Smooth muscle cell (in vitro differentiated cells): ENCODE data around the gene FBLN1. TPM values are rescaled to one million over a fixed set of nuclear protein-coding genes. Genes with fewer than 3 reads are reported as not detected.
A peak's percentile ranks its signal among the peaks of the same experiment; 100 is the strongest.

Experiments used
- DNase-seq: peaks from one replicate; lab custom pipeline; 2025; ENCODE audit not compliant: unreplicated experiment; lab: John Stamatoyannopoulos, UW
- H2AFZ ChIP-seq: fragments of 200-600 bp; sonication (generic); 2 replicates; pipeline ENCODE4 v1.6.0; 2016; ENCODE audit warnings: antibody characterized with exemption, low read depth, mild to moderate bottlenecking
- H3F3A ChIP-seq: fragments of 200-600 bp; sonication (generic); 2 replicates; pipeline ENCODE4 v1.6.0; 2017; ENCODE audit warnings: antibody characterized with exemption, low read depth
- H3K27ac ChIP-seq: fragments of 200-600 bp; sonication (generic); 2 replicates; pipeline ENCODE4 v1.5.1; 2016; ENCODE audit warnings: low read depth, mild to moderate bottlenecking
- H3K27me3 ChIP-seq: fragments of 200-600 bp; sonication (generic); 2 replicates; pipeline ENCODE4 v1.6.1; 2016; ENCODE audit warnings: low read depth, mild to moderate bottlenecking
- H3K36me3 ChIP-seq: fragments of 200-600 bp; sonication (generic); 2 replicates; pipeline ENCODE4 v1.5.1; 2016; ENCODE audit warnings: low read depth
- H3K4me1 ChIP-seq: fragments of 200-600 bp; sonication (generic); 2 replicates; pipeline ENCODE4 v1.5.1; 2016; ENCODE audit warnings: low read depth
- H3K4me2 ChIP-seq: fragments of 200-600 bp; sonication (generic); 2 replicates; pipeline ENCODE4 v1.6.0; 2016; ENCODE audit warnings: mild to moderate bottlenecking
- H3K4me3 ChIP-seq: fragments of 200-600 bp; sonication (generic); 2 replicates; pipeline ENCODE4 v1.5.1; 2016; ENCODE audit warnings: mild to moderate bottlenecking
- H3K79me2 ChIP-seq: fragments of 200-600 bp; sonication (generic); 2 replicates; pipeline ENCODE4 v1.6.0; 2016; ENCODE audit warnings: low read depth, mild to moderate bottlenecking
- H3K9ac ChIP-seq: fragments of 200-600 bp; sonication (generic); 2 replicates; pipeline ENCODE4 v1.6.0; 2016; ENCODE audit warnings: low read depth
- H3K9me3 ChIP-seq: fragments of 200-600 bp; sonication (generic); replicated peaks from 2 replicates; pipeline ENCODE4 v1.5.1; 2016; ENCODE audit warnings: low read depth
- H4K20me1 ChIP-seq: fragments of 200-600 bp; sonication (generic); 2 replicates; pipeline ENCODE4 v1.6.0; 2016; ENCODE audit warnings: low read depth
- WGBS: methylation state at CpG from one replicate; pipeline ENCODE4 v1.1.7; 2016; ENCODE audit warnings: low lambda C conversion rate; 5-methylcytosine and 5-hydroxymethylcytosine counted together
- polyA plus RNA-seq: library from polyadenylated mRNA; unstranded; fragments of >200 nt; fragmentation: Nextera tagmentation; extraction: Ambion mirVana; gene quantifications from 2 replicates; pipeline ENCODE4 v1.2.1, GENCODE V29; 2016
- total RNA-seq: library from RNA; depleted of rRNA; stranded (reverse); fragments of >200 nt; gene quantifications from 2 replicates; pipeline ENCODE4 v1.2.3, GENCODE V29; 2014
- TF ChIP-seq, protein P1 (sequence below): fragments of 200-600 bp; sonication (generic); IDR thresholded peaks from 2 replicates; pipeline ENCODE4 v1.5.1; 2017; ENCODE audit warnings: borderline replicate concordance, mild to moderate bottlenecking, antibody characterized with exemption; ENCODE audit not compliant: insufficient read depth, poor library complexity, severe bottlenecking

The FBLN1 gene
- total and polyA plus RNA-seq, 2 experiments from 2014 or later = 90.9 to 296 TPM

DNA sequence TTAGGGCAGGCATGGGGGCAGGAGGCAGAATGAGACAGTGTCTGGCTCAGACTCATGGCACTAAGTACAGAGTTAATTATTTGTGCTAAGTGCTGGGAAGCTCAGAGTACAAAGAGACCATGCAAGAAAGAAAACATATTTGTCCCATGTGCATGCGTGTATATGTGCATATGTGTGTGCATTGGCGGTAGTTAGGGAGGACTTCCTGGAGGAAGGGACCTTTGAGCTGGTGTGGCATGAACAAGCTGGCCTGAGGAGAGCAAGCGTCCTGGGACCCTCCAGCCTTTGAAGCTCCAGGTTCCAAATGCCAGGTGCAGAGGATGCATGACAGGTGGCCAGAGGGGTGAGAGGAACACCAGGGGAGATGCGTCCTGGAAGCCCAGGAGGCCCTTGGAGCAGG is 6.1 kb downstream of the FBLN1 start:
- H3K4me2 ChIP-seq = no peak overlapping the region
- H3K79me2 ChIP-seq = peaks cover 76% of the 10 kb centered on the region
- peaks cover 14% of the 10 kb centered on the region for H4K20me1 ChIP-seq
- H3K27ac ChIP-seq = no peak overlapping the region
- H3K9me3 ChIP-seq = no peaks in the 10 kb centered on the region
- TF ChIP-seq, protein P1, sequence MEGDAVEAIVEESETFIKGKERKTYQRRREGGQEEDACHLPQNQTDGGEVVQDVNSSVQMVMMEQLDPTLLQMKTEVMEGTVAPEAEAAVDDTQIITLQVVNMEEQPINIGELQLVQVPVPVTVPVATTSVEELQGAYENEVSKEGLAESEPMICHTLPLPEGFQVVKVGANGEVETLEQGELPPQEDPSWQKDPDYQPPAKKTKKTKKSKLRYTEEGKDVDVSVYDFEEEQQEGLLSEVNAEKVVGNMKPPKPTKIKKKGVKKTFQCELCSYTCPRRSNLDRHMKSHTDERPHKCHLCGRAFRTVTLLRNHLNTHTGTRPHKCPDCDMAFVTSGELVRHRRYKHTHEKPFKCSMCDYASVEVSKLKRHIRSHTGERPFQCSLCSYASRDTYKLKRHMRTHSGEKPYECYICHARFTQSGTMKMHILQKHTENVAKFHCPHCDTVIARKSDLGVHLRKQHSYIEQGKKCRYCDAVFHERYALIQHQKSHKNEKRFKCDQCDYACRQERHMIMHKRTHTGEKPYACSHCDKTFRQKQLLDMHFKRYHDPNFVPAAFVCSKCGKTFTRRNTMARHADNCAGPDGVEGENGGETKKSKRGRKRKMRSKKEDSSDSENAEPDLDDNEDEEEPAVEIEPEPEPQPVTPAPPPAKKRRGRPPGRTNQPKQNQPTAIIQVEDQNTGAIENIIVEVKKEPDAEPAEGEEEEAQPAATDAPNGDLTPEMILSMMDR = no peak
- no peak overlapping the region for H3K9ac ChIP-seq
- H3K27me3 ChIP-seq = no peaks in the 10 kb centered on the region
- peaks cover 43% of the 10 kb centered on the region for H3F3A ChIP-seq
- DNase-seq = no peak
- peaks cover 56% of the 10 kb centered on the region for H3K4me1 ChIP-seq
- H3K36me3 ChIP-seq = no peaks in the 10 kb centered on the region
- H2AFZ ChIP-seq = no peak overlapping the region
- 98% methylated on average over 4 of the region's 4 CpGs for WGBS
- no peak overlapping the region for H3K4me3 ChIP-seq

DNA sequence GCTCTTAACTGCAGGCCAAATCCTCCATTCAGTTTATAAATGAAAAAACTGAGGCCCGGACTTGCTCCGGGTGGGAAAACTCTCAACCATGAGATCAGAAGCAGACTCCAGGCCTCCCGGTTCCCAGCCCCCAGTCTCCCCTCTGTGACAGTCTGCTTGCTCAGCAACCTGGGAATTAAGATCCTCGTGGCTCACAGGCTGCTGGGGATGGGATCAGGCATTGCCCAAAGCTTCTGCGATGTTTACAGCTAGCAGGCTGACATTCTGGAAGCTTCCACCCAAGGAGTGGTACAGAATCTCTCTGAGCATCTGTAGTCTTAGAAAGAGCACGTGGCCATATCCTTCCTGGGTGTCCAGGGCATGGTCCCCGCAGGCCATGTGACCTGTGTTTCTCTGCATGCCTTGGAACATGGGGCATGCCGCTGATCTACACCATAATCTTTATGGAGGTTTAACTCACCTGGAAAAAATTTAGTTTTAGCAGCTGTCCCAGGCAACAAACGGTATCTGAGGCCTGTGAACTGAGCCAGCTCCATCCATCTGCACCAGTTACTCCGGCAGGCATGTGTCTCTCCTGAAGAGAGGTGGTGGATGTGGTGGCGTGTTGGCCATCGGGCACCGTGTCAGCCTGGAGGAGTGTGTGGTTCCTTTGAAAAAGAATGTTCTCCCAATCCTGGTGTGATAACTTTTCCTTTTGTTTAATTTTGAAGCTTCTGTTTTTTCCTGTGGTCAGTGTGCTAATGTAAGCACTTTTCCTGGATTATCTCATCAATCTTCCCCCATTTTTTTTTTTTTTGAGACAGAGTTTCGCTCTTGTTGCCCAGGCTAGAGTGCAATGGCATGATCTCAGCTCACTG is 7.9 kb downstream of the FBLN1 start:
- Histone ChIP-seq H4K20me1 (peaks cover 14% of the 10 kb centered on the region), H3K9ac (no peak overlapping the region), H3K4me1 (peaks cover 49% of the 10 kb centered on the region), H3F3A (peaks cover 28% of the 10 kb centered on the region), H3K9me3 (no peaks in the 10 kb centered on the region), H3K27ac (peak overlapping the region; percentile 6), H2AFZ (no peak overlapping the region), H3K36me3 (no peaks in the 10 kb centered on the region), H3K4me2 (peak overlapping the region; percentile 18), H3K79me2 (peaks cover 81% of the 10 kb centered on the region), H3K27me3 (no peaks in the 10 kb centered on the region), H3K4me3 (no peak overlapping the region)
- DNase-seq = no peak
- TF ChIP-seq, protein P1 = no peak
- WGBS = 38% methylated on average over 14 of the region's 14 CpGs

DNA sequence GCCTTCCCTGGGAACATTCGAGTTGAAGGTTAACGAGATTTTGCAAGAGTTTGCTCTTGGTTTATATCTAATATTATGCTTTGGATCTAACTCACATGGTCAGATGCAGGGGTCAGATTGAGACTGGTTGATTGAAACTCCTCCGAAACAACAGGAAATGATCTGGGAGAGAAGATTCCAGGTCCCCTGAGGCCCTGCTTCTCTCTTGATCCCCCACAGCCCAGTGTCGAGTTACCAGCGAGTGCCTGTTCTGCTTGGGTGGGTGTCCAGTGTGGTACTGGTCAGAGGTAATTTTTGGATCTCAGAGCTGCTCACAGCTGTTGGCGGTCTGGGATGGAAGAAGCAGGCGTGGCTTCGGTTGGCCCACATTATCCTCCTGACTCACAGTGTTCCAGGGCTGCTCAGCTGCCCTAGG is 9.2 kb downstream of the FBLN1 start:
- no peak for DNase-seq
- Histone ChIP-seq H3K4me1 (peaks cover 54% of the 10 kb centered on the region), H3F3A (peaks cover 21% of the 10 kb centered on the region), H3K27me3 (no peaks in the 10 kb centered on the region), H3K79me2 (peaks cover 78% of the 10 kb centered on the region), H3K27ac (peak overlapping the region; percentile 53), H3K4me2 (peak overlapping the region; percentile 23), H3K4me3 (no peak overlapping the region), H2AFZ (no peak overlapping the region), H3K9me3 (no peaks in the 10 kb centered on the region), H3K36me3 (no peaks in the 10 kb centered on the region), H4K20me1 (peaks cover 24% of the 10 kb centered on the region), H3K9ac (no peak overlapping the region)
- TF ChIP-seq, protein P1 = no peak
- WGBS = 21% methylated on average over 8 of the region's 8 CpGs
